Coronary artery (tissue), 2 donors: ENCODE data around the gene PPP6R3.

Experiments used
- DNase-seq: peaks from one replicate; pipeline ENCODE4 v3.0.0-alpha.2; 2017; ENCODE audit warnings: low spot score
- H3K27ac ChIP-seq, 2 donors: fragments of 200-600 bp; sonication (generic); one replicate each; pipeline ENCODE4 v1.5.1; 2016 to 2019
- H3K4me3 ChIP-seq: fragments of 200-600 bp; sonication (generic); 2 replicates; pipeline ENCODE4 v1.5.1; 2016; ENCODE audit warnings: mild to moderate bottlenecking, moderate library complexity
- TF ChIP-seq, protein P1 (sequence below): fragments of 200-600 bp; sonication (generic); IDR thresholded peaks from one replicate; pipeline ENCODE4 v1.5.1; 2019; ENCODE audit warnings: antibody characterized with exemption

PPP6R3 gene

DNA sequence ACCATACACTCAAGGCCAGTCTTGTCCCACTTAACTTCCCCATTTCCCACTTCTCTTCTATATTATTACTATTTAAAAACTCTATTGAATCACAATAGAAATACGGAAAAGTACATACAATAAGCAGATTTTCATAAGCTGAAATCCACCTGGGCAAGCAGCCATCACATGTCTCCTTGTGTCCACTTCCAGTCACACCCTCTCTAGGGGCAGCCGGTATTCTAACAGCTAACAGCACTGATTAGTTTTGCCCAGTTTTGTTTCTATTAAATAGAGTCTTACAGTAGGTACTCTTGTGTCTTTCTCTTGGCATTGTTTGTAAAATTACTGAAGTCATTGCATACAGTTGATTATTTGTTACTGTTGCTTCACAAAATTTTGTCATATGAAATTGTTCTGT, 37.8 kb downstream of the PPP6R3 start:
- DNase-seq: no peak
- TF ChIP-seq, protein P1, sequence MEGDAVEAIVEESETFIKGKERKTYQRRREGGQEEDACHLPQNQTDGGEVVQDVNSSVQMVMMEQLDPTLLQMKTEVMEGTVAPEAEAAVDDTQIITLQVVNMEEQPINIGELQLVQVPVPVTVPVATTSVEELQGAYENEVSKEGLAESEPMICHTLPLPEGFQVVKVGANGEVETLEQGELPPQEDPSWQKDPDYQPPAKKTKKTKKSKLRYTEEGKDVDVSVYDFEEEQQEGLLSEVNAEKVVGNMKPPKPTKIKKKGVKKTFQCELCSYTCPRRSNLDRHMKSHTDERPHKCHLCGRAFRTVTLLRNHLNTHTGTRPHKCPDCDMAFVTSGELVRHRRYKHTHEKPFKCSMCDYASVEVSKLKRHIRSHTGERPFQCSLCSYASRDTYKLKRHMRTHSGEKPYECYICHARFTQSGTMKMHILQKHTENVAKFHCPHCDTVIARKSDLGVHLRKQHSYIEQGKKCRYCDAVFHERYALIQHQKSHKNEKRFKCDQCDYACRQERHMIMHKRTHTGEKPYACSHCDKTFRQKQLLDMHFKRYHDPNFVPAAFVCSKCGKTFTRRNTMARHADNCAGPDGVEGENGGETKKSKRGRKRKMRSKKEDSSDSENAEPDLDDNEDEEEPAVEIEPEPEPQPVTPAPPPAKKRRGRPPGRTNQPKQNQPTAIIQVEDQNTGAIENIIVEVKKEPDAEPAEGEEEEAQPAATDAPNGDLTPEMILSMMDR: no peak
- Histone ChIP-seq H3K4me3 (no peak overlapping the region), H3K27ac (no peak overlapping the region)

GRCh38 chr11:68498903-68499883, 38.6 kb downstream of the PPP6R3 start:
- DNase-seq: no peak
- H3K4me3 ChIP-seq: no peak overlapping the region
- H3K27ac ChIP-seq: no peak overlapping the region
- TF ChIP-seq, protein P1: no peak

DNA sequence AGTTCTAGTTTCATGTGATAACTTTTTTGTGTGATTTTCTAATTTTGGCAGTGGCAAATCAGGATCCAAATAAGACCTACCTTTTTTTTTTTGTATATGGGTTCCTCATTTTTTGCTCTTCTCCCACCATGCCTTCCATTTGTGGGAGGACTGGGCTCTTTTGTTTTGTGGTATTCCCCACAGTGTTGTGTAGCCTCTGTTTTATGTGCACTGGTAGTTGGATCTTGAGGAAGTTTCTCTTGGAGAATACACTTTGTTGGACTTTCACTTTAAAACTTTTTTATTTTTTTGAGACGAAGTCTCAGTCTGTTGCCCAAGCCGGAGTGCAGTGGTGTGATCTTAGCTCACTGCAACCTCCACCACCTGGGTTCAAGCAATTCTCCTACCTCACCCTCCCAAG, 39.7 kb downstream of the PPP6R3 start:
- TF ChIP-seq, protein P1: no peak
- DNase-seq: no peak
- H3K27ac ChIP-seq: no peak overlapping the region
- H3K4me3 ChIP-seq: peak overlapping the region; percentile 8

- no peak for DNase-seq
- Histone ChIP-seq H3K27ac (no peak overlapping the region), H3K4me3 (no peak overlapping the region)
- TF ChIP-seq, protein P1: no peak
Measured at GRCh38 chr11:68501813-68502212, 41.3 kb downstream of the PPP6R3 start.

DNA sequence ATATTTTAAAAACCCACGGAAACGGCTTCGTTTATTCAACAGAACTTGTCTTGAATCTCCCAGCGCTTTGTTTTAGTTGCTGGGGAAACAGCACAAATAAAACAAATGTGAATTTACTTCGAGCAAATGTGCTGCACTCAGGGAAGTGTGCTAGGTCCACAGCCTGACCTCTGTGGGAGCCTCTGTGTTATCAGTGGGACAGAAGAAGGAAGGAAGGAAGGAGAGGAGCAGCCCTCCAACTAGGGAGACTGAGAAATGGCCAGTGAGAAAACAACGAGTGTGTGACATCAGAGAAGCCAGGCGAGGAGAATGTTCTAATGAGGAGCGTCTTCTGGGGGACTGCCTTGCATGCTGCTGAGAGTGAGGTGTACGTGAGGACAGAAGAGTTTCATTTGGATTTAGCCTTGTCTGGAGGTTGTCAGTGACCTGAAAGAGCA, 42.7 kb downstream of the PPP6R3 start:
- TF ChIP-seq, protein P1: no peak
- Histone ChIP-seq H3K4me3 (no peak overlapping the region), H3K27ac (peak overlapping the region in 1 of 2 donors; percentile 1)
- no peak for DNase-seq

- no peak overlapping the region for H3K4me3 ChIP-seq
- TF ChIP-seq, protein P1: no peak
- no peak overlapping the region for H3K27ac ChIP-seq
- DNase-seq: no peak
Measured at GRCh38 chr11:68503792-68504191, 43.2 kb downstream of the PPP6R3 start.
